DND-41 (cell line): ENCODE measurements around the gene MAX.

Experiments used
- EZH2 ChIP-seq: IDR thresholded peaks from 3 replicates; pipeline ENCODE4 v1.6.1; 2012; ENCODE audit warnings: borderline replicate concordance, low read depth, mild to moderate bottlenecking, moderate library complexity, low read length, inconsistent platforms; ENCODE audit not compliant: severe bottlenecking
- TF ChIP-seq, protein P1 (sequence below): IDR thresholded peaks from 2 replicates; pipeline ENCODE4 v1.5.1; 2012; ENCODE audit warnings: borderline replicate concordance, low read length, moderate library complexity, mild to moderate bottlenecking; ENCODE audit not compliant: poor library complexity, severe bottlenecking; ENCODE audit errors: extremely low read depth

DNA sequence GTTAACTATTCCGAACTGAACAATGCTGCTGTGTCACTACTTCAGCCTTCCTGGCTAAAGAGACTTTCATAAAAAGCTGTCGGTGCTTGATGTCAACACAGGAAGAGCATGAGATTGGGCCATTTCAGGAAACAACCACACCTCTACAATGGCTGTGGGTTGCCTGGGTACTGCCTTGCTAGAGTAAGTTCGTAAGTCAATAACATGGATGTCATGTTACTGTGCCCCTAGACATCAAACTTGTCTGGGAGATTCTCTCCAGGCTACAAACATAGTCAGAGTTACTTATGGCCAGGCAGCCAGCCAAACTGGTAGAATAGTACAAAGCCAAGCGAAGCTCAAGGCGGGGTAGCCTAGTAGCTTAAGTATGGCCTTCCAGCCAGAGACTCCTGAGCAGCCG is 23.1 kb downstream of the MAX start:
- TF ChIP-seq, protein P1, sequence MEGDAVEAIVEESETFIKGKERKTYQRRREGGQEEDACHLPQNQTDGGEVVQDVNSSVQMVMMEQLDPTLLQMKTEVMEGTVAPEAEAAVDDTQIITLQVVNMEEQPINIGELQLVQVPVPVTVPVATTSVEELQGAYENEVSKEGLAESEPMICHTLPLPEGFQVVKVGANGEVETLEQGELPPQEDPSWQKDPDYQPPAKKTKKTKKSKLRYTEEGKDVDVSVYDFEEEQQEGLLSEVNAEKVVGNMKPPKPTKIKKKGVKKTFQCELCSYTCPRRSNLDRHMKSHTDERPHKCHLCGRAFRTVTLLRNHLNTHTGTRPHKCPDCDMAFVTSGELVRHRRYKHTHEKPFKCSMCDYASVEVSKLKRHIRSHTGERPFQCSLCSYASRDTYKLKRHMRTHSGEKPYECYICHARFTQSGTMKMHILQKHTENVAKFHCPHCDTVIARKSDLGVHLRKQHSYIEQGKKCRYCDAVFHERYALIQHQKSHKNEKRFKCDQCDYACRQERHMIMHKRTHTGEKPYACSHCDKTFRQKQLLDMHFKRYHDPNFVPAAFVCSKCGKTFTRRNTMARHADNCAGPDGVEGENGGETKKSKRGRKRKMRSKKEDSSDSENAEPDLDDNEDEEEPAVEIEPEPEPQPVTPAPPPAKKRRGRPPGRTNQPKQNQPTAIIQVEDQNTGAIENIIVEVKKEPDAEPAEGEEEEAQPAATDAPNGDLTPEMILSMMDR: no peak
- TF ChIP-seq EZH2: no peak
